Measurements from ENCODE around the gene C16orf89. TPM values are rescaled to one million over a fixed set of nuclear protein-coding genes. Genes with fewer than 3 reads are reported as not detected.

Gene C16orf89
- total RNA-seq, 1 experiment from 2014 or later: 0.49 TPM

GRCh38 chr16:5015351-5015750, 50.4 kb downstream of the C16orf89 start:
- Histone ChIP-seq H3K9ac (ENCODE audit: low read length) (no peak overlapping the region), H3K4me3 (replicated peaks in 1 of 2; ENCODE audit: low read depth in 1 of 2, low read length in 2 of 2) (no peak overlapping the region), H3K79me2 (ENCODE audit: insufficient read depth, low read length) (no peaks in the 10 kb centered on the region), H3K36me3 (ENCODE audit: control insufficient read depth in 1 of 2, insufficient read depth in 2 of 2, low read length in 2 of 2) (no peaks in the 10 kb centered on the region), H3K4me1 (ENCODE audit: control insufficient read depth in 1 of 2, insufficient read depth in 2 of 2, low read length in 2 of 2) (no peaks in the 10 kb centered on the region), H3K4me2 (ENCODE audit: low read length) (no peak overlapping the region), H2AFZ (ENCODE audit: low read depth, low read length, poor library complexity, severe bottlenecking) (no peak overlapping the region), H3K27me3 (ENCODE audit: insufficient read depth, low read length) (no peaks in the 10 kb centered on the region), H4K20me1 (ENCODE audit: insufficient read depth) (no peaks in the 10 kb centered on the region), H3K9me2 (ENCODE audit: insufficient read depth) (no peaks in the 10 kb centered on the region), H3K27ac (ENCODE audit: low read depth, low read length) (no peak overlapping the region), H3K9me3 (ENCODE audit: control insufficient read depth in 1 of 2, insufficient read depth in 1 of 2, low read depth in 1 of 2, low read length in 2 of 2) (no peaks in the 10 kb centered on the region)
- intact Hi-C loops (cut with micrococcal nuclease): no loop called here
- no peak for TF ChIP-seq ELF1 (IDR thresholded peaks at IDR 0.05; ENCODE audit: borderline replicate concordance, low read depth)
- TF ChIP-seq YY1 (IDR thresholded peaks at IDR 0.05; ENCODE audit: extremely low read depth, insufficient replicate concordance, low read depth, low read length): no peak
- TF ChIP-seq ATF3 (IDR thresholded peaks at IDR 0.05): no peak
- no peak for TF ChIP-seq FOSL1 (IDR thresholded peaks at IDR 0.05; ENCODE audit: low read depth)
- TF ChIP-seq JUND (IDR thresholded peaks at IDR 0.05): no peak
- TF ChIP-seq SIN3A (IDR thresholded peaks at IDR 0.05; ENCODE audit: low read depth): no peak
- TF ChIP-seq, protein P1, sequence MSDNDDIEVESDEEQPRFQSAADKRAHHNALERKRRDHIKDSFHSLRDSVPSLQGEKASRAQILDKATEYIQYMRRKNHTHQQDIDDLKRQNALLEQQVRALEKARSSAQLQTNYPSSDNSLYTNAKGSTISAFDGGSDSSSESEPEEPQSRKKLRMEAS (IDR thresholded peaks at IDR 0.05): no peak
- no peak for TF ChIP-seq SP1 (IDR thresholded peaks at IDR 0.05; ENCODE audit: low read depth)
- TF ChIP-seq EZH2 (IDR thresholded peaks at IDR 0.05): no peak
- no peak for TF ChIP-seq EZH2phosphoT487 (IDR thresholded peaks at IDR 0.05; ENCODE audit: borderline replicate concordance)
- no peak for TF ChIP-seq EGR1 (IDR thresholded peaks at IDR 0.05; ENCODE audit: low read depth)
- TF ChIP-seq, protein P2, sequence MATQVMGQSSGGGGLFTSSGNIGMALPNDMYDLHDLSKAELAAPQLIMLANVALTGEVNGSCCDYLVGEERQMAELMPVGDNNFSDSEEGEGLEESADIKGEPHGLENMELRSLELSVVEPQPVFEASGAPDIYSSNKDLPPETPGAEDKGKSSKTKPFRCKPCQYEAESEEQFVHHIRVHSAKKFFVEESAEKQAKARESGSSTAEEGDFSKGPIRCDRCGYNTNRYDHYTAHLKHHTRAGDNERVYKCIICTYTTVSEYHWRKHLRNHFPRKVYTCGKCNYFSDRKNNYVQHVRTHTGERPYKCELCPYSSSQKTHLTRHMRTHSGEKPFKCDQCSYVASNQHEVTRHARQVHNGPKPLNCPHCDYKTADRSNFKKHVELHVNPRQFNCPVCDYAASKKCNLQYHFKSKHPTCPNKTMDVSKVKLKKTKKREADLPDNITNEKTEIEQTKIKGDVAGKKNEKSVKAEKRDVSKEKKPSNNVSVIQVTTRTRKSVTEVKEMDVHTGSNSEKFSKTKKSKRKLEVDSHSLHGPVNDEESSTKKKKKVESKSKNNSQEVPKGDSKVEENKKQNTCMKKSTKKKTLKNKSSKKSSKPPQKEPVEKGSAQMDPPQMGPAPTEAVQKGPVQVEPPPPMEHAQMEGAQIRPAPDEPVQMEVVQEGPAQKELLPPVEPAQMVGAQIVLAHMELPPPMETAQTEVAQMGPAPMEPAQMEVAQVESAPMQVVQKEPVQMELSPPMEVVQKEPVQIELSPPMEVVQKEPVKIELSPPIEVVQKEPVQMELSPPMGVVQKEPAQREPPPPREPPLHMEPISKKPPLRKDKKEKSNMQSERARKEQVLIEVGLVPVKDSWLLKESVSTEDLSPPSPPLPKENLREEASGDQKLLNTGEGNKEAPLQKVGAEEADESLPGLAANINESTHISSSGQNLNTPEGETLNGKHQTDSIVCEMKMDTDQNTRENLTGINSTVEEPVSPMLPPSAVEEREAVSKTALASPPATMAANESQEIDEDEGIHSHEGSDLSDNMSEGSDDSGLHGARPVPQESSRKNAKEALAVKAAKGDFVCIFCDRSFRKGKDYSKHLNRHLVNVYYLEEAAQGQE (IDR thresholded peaks at IDR 0.05; ENCODE audit: low read depth): no peak
- no peak for TF ChIP-seq ZFX (IDR thresholded peaks at IDR 0.05)
- TF ChIP-seq RAD21 (IDR thresholded peaks at IDR 0.05; ENCODE audit: low read depth): no peak
- ChIA-PET CTCF (no interaction called here), POLR2A (no interaction called here), RAD21 (ENCODE audit: low non-redundant PET in 1 of 2, low total read pairs in 2 of 2, uncharacterized antibody in 2 of 2, unreplicated experiment in 2 of 2) (no interaction called here)
- no peak for DNase-seq (ENCODE audit: low read depth, low spot score)
- ATAC-seq: peak; percentile 78
- BruUV-seq (replicated peaks): no TSS peak
